Measurements from ENCODE around the gene KANTR.

DNA sequence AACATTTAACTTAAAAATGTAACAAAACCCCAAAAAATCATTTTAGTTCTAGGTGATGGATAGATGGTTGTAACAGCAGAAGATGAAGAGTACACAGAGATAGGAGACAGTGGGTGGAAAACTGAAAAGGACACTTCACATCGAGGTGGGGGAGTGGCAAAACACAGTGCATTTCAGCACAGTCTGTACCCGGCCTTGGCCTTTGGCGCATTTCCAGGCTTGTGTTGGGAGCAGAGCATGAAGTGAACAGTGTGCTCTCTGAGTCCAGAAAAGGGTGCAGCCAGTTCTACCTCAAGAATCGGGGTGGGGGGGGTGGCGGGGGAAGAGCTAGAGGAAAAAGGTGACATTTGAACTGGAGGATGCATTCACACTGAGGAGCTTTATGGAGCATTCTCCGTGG lies 7.5 kb upstream of the KANTR start:
- TF ChIP-seq, protein P1, sequence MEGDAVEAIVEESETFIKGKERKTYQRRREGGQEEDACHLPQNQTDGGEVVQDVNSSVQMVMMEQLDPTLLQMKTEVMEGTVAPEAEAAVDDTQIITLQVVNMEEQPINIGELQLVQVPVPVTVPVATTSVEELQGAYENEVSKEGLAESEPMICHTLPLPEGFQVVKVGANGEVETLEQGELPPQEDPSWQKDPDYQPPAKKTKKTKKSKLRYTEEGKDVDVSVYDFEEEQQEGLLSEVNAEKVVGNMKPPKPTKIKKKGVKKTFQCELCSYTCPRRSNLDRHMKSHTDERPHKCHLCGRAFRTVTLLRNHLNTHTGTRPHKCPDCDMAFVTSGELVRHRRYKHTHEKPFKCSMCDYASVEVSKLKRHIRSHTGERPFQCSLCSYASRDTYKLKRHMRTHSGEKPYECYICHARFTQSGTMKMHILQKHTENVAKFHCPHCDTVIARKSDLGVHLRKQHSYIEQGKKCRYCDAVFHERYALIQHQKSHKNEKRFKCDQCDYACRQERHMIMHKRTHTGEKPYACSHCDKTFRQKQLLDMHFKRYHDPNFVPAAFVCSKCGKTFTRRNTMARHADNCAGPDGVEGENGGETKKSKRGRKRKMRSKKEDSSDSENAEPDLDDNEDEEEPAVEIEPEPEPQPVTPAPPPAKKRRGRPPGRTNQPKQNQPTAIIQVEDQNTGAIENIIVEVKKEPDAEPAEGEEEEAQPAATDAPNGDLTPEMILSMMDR (IDR thresholded peaks at IDR 0.05): no peak
- TF ChIP-seq POLR2A (IDR thresholded peaks at IDR 0.05): peak in 1 of 2 donors; percentile 6
